Stimulated activated CD4-positive, alpha-beta T cell treated with anti-CD3 and anti-CD28 coated beads, TNF-alpha, amount 100 ng/mL, for 1 hour (primary cell): ENCODE data around the gene ZNF334.

Experiments
- DNase-seq, 3 donors: peaks; one replicate each; pipeline ENCODE4 v3.0.0-alpha.2; 2020; ENCODE audit warnings: low read depth in 3 of 3, low spot score in 1 of 3

The ZNF334 gene

GRCh38 chr20:46512943-46513844 lies at the start of gene ZNF334:
Gene ZNF334 (minus strand): TSS chr20:46513559. CDS start chr20:46512102, 1,457 bp downstream.
- peak in 1 of 3 donors; percentile 19 for DNase-seq

GRCh38 chr20:46562373-46563169 lies 49.2 kb upstream of the ZNF334 start:
- DNase-seq: peak in 2 of 3 donors; percentile 11 to 44

DNA sequence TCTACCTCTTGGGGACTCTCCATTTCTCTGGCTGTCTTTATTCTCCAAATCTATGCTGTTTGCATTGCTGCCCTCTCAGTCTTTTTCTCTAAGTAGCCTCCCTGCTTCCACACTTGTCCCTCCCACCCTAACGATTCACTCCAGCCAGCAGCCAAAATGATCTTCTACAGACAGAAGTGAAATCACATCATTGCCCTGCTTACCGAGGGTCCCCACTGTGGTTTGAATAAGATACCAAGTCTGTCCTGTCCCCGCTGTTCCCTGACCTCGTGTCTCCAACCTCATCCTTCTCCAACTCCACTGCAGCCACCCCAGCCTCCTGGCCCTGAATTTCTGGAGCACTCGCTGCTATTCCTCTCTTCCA lies 48.6 kb upstream of the ZNF334 start:
- DNase-seq: no peak

DNA sequence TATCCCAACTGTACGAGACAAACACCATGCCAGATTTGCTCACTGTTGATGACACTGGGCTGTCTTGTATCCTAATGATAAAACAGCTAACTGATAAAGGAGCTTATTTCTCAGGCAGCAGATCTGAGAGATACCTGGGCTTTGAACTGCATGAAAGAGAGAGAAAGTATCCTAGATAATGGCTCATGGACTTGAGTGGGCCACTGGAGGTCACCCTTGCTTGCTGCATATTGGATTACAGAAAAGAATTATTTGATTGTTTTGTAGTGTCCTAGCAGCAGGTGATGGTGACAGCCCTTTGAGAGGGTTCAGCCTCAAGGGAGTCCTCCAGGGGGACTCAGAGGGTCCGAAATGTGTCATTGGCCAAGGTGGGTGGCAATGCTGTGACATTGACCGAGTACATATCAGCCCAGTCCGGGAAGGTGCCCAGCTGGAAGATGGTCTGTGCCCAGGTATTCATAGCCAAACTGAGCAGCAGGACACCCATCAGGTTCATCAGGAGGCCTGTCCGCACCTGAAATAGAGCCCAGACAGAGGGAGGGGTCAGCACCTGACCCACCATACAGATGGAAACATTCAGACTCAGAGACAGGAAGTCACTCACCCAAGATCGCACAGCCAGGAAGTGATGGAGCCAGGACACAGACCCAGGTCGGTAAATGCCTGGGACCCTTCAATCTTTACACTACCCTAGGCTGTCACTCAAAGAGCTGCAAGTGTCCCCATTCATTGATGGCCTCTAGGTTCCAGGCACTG lies 46.5 kb upstream of the ZNF334 start:
- DNase-seq: no peak

DNA sequence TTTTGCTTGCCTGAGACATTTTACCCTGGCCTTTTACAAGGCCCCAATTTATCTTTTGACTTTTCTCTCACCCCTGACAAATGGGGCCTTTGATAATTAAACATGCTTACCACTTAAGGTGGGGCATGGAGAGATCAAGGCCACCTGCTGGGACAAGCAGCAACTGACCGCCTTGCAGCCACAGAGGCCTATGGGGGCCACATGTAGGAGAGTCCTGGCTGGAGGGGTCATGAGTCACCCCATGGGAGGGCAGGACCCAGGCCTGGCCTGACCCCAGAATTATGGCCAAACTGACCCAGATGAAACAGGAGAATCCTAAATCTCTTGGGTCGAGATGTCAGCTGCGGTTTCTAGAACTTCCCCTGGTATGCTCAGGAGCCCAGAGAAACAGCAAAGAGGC lies 45.6 kb upstream of the ZNF334 start:
- no peak for DNase-seq

- no peak for DNase-seq
Measured at GRCh38 chr20:46558511-46558959, 45.2 kb upstream of the ZNF334 start.

- DNase-seq: no peak
Measured at GRCh38 chr20:46557231-46557956, 44.0 kb upstream of the ZNF334 start.

GRCh38 chr20:46555370-46555956 lies 42.1 kb upstream of the ZNF334 start:
- DNase-seq: no peak

- DNase-seq: no peak
Measured at GRCh38 chr20:46554828-46555227, 41.5 kb upstream of the ZNF334 start.

DNA sequence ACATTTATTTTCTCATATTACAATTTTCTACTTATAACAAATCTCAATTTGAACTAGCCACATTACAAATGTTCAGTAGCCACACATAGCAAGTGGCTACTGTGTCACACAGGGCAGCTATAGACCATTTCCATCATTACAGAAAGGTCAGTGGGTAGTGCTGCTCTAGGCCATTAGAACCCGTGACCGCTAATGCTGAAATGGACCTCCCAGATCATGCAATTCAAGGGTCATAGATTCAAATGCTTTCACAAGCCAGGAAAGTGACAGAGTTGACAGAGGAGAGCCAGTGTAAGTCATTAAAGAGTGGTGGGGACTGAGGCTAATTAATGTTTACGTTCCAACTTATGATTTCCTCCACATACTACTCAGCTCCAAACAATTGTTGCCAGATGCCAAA lies 40.6 kb upstream of the ZNF334 start:
- DNase-seq: no peak

- DNase-seq: no peak
Measured at GRCh38 chr20:46552460-46553420, 39.4 kb upstream of the ZNF334 start.

GRCh38 chr20:46551522-46552381 lies 38.4 kb upstream of the ZNF334 start:
- no peak for DNase-seq

- DNase-seq: no peak
Measured at GRCh38 chr20:46550461-46550860, 37.1 kb upstream of the ZNF334 start, which contains the start of gene OCSTAMP. Gene OCSTAMP (minus strand): TSS chr20:46550654. CDS start chr20:46550560, 94 bp downstream.

GRCh38 chr20:46549188-46549972 lies 36.0 kb upstream of the ZNF334 start:
- no peak for DNase-seq

DNA sequence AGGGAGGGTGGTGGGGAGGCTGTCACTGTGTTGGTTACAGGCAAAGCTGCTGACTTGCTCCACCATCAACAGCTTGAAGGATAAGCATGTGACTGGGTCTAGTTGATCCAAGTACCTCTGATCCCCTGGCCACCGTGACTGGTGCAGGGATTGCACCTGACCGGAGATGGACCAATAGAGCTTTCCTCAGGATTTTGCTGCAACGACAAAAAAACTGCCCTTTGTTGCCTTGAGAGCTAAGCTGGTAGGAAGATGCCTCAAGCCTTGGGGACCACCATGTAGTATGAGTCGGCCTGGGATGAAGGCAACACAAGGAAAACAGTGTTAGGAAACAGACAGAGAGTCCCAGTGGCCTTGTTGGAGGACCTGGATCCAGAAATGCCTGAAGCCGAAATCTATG lies 35.3 kb upstream of the ZNF334 start:
- DNase-seq: no peak

DNA sequence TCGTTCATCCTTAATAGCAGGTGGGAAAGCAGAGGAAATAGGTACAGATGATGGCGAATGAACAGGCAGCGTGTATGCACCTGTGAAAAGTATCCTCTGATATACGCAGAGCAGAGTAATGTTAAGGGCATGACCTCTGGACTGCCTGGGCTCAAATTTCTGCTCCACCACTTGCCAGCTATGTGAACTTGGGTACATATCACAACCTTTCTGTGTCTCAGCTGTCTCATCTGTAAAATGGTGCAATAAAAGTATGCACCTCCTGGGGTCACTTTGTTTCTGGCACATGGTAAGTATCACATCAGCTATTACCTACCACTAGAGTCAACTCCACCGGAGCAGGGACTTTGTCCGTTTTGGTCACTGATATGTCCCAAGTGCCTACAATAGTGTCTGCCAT lies 34.6 kb upstream of the ZNF334 start:
- DNase-seq: no peak

DNA sequence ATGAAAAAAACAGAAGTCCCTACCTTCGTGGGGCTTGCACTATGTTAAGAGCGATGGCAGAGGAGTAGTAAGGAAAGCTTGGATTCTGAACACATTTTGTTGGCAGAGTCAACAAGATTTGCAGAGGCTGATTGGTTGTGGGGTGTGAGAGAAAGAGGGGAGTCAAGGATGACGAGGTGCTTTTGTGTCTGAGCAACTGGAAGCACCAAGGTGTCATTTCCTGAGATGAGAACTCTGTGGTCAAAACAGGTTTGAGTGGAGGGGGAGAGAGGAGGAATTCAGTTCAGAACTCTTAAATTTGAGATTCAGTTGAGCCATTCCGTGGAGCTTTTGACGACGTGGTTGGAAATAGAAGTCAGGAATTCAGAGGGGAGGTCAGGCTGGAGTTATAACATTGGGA lies 33.6 kb upstream of the ZNF334 start:
- DNase-seq: no peak
